Thyroid gland (tissue), 4 donors: ENCODE data around the gene PRR4.

Experiments used
- CTCF ChIP-seq, 6 experiments: fragments of 200-600 bp in 3 of 6; fragments of 450-650 bp in 3 of 6; sonication (generic) in 3 of 6; IDR thresholded peaks; one replicate each; pipeline ENCODE4 v1.5.1; 2016 to 2019; ENCODE audit warnings: antibody characterized with exemption in 6 of 6, mild to moderate bottlenecking in 2 of 6, inconsistent platforms in 1 of 6, moderate library complexity in 1 of 6
- POLR2A ChIP-seq, 2 donors: fragments of 450-650 bp; IDR thresholded peaks; one replicate each; pipeline ENCODE4 v1.6.1; 2017; ENCODE audit warnings: antibody characterized with exemption in 2 of 2, mild to moderate bottlenecking in 2 of 2, moderate library complexity in 1 of 2

GRCh38 chr12:10824957-10825356 is 24.3 kb downstream of the PRR4 start:
- TF ChIP-seq CTCF (IDR thresholded peaks at IDR 0.05): no peak
- no peak for TF ChIP-seq POLR2A (IDR thresholded peaks at IDR 0.05)
